Urinary bladder (tissue), 4 donors: ENCODE results near the gene ABTB1. TPM values are rescaled to one million over a fixed set of nuclear protein-coding genes. Genes with fewer than 3 reads are reported as not detected.

Experiments used
- DNase-seq: peaks from one replicate; pipeline ENCODE4 v3.0.0-alpha.2; 2015; ENCODE audit errors: extremely low spot score
- H3K27ac ChIP-seq: one replicate; pipeline ENCODE4 v1.5.1; 2013; ENCODE audit warnings: low read depth, mild to moderate bottlenecking, moderate library complexity
- H3K36me3 ChIP-seq: one replicate; pipeline ENCODE4 v1.6.1; 2013; ENCODE audit warnings: mild to moderate bottlenecking, moderate library complexity; ENCODE audit not compliant: insufficient read depth
- H3K4me1 ChIP-seq: one replicate; pipeline ENCODE4 v1.6.1; 2013; ENCODE audit warnings: mild to moderate bottlenecking, moderate library complexity; ENCODE audit not compliant: insufficient read depth
- H3K4me3 ChIP-seq: one replicate; pipeline ENCODE4 v1.5.1; 2013; ENCODE audit warnings: low read depth, low read length
- WGBS: extraction: QIAGEN DNeasy Blood & Tissue Kit; methylation state at CpG from one replicate; pipeline ENCODE4 v1.1.7; 2013; 5-methylcytosine and 5-hydroxymethylcytosine counted together
- polyA plus RNA-seq: library from polyadenylated mRNA; stranded (reverse); fragments of 200-250 nt; gene quantifications from one replicate; pipeline ENCODE4 v1.2.3, GENCODE V29; 2013
- total RNA-seq: library from RNA; depleted of rRNA; stranded (reverse); fragments of >200 nt; gene quantifications from one replicate; pipeline ENCODE4 v1.2.3, GENCODE V29; 2014
- donor health status: healthy with polysubstance abuse.
- donor health status: healthy.

ABTB1 gene
- total and polyA plus RNA-seq, 2 donors, result 11.4 to 76.6 TPM

DNA sequence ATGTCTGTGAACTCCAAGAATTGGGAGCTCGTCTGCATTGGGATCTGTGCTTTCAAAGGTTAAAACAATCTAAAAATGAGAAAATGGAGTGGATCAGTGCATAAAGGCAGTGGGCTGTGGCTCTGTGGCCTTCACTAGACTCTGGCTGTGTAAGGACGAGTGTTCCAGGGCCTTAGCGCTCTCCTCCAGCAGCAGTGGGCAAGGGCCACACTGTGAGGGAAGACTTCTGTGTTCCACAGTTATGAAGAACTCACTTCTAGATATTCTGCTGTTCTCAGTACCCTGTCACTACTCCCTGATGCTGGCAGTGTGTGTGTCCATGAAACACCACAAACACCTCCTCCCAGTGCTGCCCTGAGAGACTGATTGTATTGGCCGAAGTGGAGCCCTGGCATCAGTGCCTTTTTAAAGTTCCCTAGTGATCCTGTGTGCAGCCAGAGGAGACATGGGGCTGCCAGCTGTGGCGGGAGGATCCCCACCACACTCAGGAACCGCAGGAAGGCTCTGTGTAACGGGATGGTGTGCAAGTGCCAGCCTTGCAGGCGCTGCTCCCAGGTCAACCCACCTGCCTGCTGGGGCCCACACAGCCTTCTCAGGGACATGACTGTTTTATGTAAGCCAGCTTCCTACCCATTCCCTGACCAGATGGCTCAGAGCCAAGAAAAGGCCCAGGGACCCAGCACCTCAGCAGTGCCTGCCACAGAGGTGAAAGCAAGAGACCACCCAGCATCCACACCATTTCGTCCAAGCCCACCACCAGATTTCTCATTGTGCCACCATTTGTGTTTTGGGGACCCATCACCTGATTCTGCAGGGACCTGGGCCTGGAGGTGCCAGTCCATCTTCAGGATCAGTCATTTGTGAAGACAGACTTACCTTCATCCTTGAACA, 40.4 kb downstream of the ABTB1 start:
- 78% methylated on average over 9 of the region's 9 CpGs for WGBS
- DNase-seq, result no peak
- no peak overlapping the region for H3K4me3 ChIP-seq

DNA sequence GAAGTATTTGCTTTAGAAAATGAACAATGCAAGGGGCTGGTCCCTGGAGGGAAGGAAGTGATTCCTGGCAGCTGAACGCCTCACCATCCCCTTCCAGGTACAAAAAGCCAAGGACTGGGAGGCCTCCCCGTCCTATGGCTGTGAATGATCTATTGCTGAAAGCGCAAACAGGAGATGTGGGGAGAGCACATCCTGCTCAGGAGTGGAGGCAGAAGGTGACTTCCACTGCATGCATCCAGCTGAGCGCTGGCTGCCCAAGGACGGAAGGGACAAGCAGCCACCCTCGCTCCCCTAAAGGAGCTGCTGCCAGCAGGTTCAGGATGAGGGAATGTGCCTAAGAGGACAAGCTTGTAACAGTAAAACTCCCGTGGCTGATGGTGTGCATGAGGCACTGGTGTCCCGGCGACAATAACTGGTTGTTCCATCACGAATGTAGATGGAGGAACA, 41.4 kb downstream of the ABTB1 start:
- WGBS, result 81% methylated on average over 10 of the region's 10 CpGs
- no peak overlapping the region for H3K27ac ChIP-seq
- H3K4me1 ChIP-seq, result no peaks in the 10 kb centered on the region
- DNase-seq, result no peak
- H3K36me3 ChIP-seq, result no peaks in the 10 kb centered on the region
- H3K4me3 ChIP-seq, result no peak overlapping the region

More for the DNA sequence above, 40.4 kb downstream of the ABTB1 start:
- H3K27ac ChIP-seq, result no peak overlapping the region
- H3K36me3 ChIP-seq, result no peaks in the 10 kb centered on the region
- H3K4me1 ChIP-seq, result no peaks in the 10 kb centered on the region

DNA sequence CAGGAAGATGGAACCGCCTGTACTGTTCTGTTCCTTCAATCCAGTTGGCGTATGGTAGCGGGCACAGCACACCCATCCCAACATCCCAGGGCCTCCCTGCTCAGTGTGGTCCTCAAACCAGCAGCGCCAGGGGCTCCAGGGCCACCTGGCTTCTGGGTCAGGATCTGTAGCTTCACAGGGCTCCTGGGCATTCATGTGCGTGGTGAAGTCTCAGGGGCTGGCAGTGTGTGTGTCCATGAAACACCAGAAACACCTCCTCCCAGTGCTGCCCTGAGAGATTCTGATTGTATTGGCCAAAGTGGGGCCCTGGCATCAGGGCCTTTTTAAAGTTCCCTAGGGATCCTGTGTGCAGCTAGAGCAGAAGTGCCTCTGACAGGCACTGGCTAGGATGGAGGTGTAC, 42.1 kb downstream of the ABTB1 start:
- no peaks in the 10 kb centered on the region for H3K36me3 ChIP-seq
- 96% methylated on average over 5 of the region's 5 CpGs for WGBS
- H3K27ac ChIP-seq, result no peak overlapping the region
- no peak for DNase-seq
- H3K4me3 ChIP-seq, result no peak overlapping the region
- H3K4me1 ChIP-seq, result no peaks in the 10 kb centered on the region

DNA sequence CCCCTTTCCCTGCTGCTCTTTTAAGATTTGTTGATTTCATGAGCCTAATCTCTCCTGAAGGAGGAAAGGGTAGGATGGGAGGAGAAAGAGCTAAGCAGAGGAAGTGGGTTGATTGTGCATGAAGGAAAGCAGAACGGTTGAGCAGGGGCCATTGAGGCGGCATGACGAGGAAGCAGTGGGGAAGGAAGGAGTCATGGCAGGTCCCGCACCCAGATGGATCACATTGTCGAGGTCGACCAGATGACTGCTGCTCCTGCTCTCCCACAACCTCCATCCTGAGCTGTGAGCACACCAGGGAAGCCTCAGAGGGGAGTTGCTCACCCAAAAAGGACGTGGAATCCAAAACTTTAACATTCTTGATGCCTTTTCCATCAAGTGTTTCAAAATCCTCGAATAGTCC, 42.8 kb downstream of the ABTB1 start:
- Histone ChIP-seq H3K4me1 (no peaks in the 10 kb centered on the region), H3K4me3 (no peak overlapping the region), H3K36me3 (no peaks in the 10 kb centered on the region), H3K27ac (no peak overlapping the region)
- no peak for DNase-seq
- WGBS, result 71% methylated on average over 8 of the region's 8 CpGs

DNA sequence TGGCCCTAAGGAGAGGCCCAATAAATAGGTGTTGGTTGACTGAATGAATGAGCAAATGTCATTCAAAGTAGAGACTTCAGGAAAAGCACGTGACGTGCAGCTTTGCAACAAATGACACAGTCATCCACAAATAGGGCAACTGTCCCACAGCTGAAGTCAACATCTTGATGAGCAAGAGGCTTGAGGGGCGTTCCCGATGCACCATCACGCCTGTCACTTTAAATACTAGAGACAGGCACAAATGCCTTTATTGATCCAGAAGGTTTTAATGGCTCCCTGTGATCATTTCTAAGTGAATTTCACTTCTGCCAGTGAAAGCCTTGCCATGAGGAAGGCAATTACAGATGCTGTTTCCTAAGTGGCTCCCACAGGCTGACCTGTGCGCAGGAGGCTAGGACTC, 43.6 kb downstream of the ABTB1 start:
- no peak for DNase-seq
- H3K27ac ChIP-seq, result no peak overlapping the region
- no peaks in the 10 kb centered on the region for H3K4me1 ChIP-seq
- 98% methylated on average over 6 of the region's 6 CpGs for WGBS
- no peak overlapping the region for H3K4me3 ChIP-seq
- no peaks in the 10 kb centered on the region for H3K36me3 ChIP-seq

DNA sequence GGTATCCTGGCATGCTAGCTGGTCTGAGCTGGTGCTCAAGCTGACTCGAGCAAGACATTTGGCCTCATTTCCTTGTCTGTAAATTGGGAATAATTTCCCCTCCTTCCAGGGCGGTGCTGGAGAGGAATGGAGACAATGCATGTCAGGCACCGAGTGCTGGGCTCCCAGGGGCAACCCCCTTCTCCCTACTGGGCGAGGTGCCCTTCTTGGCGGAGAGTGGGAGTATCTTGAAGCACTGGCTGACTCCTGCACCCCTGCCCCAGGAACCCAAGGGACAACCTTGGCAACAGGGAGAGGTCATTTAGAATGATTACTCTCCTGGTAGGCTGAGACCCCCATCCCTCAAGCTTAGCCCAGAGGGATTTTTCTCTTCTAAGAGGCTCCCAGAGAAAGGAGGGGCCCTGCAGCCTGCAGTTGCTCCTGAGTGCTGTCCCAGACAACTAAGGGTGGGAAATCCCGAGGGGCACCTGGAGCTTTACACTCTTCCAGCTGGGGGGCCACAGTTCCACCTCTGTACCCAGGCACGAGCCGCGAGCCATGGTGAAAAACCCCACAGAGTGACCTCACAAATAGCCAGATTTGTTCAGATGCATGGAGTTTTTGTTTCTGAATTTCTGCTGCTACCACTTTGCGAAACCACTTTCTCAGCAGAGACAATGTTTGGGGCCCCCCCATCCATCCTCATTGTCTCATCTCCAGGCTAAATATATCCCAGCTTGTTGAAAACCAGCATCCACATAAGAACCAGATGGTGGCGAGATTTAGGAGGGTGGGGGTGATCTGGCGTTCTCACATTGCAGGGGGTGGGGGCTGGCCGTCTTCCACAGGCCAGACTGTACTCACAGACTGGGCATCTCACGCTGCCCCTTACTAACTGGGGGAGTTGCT, 44.8 kb downstream of the ABTB1 start:
- DNase-seq, result no peak
- WGBS, result 68% methylated on average over 14 of the region's 14 CpGs
- no peaks in the 10 kb centered on the region for H3K4me1 ChIP-seq
- H3K27ac ChIP-seq, result no peak overlapping the region
- H3K4me3 ChIP-seq, result no peak overlapping the region
- no peaks in the 10 kb centered on the region for H3K36me3 ChIP-seq

DNA sequence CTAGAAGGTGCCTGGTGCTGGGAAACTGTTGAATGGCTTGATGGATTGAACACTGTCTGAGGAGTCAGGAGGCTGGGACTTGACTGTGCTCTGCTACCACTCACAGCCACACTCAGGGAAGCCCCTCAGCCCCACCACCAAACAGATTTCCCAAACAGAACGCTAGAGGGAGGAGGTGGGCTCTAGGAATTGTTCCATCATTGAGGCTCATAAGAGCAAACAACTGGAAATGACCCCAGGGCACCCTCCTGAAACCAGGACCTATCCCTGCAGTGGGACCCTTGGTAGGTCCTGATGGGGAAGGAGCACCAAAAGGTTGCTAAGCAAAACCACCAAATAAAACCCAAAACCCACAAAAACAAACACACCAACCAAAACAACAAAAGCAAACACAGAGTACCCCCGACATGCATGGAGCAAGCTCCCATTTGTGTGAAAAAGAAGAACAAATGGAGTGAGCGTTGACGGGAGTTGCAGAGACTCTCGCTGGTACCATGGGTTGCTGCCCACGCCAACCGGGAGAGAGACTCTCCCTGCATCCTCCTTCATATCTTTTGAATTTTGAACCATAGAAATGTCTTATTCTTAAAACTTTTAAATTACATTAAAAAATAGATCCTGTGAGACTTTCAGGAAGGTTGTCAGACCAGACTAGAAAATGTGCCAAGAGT, 45.6 kb downstream of the ABTB1 start:
- WGBS, result 83% methylated on average over 7 of the region's 7 CpGs
- Histone ChIP-seq H3K4me1 (no peaks in the 10 kb centered on the region), H3K36me3 (no peaks in the 10 kb centered on the region), H3K27ac (no peak overlapping the region), H3K4me3 (no peak overlapping the region)
- no peak for DNase-seq

DNA sequence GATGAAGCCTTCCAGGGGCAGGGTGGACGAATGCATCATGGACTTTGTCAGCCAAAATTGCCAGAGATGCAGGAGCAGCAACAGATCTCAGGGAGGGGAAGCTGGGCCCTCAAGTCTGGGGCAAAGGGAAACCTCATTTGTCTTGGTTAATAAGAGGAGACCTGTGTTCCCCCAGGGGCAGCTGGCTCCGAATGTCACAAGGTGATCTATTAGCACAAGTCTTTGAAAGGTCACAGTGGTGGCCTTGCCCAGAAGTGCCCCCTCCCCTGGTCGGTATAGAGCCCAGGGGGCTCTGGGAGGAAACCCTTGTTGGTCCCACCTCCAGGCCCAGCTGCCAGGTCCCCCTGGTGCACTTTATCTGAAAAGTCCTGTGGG, 46.2 kb downstream of the ABTB1 start:
- no peaks in the 10 kb centered on the region for H3K4me1 ChIP-seq
- WGBS, result 56% methylated on average over 3 of the region's 3 CpGs
- no peak for DNase-seq
- H3K36me3 ChIP-seq, result no peaks in the 10 kb centered on the region
- H3K27ac ChIP-seq, result no peak overlapping the region
- no peak overlapping the region for H3K4me3 ChIP-seq

DNA sequence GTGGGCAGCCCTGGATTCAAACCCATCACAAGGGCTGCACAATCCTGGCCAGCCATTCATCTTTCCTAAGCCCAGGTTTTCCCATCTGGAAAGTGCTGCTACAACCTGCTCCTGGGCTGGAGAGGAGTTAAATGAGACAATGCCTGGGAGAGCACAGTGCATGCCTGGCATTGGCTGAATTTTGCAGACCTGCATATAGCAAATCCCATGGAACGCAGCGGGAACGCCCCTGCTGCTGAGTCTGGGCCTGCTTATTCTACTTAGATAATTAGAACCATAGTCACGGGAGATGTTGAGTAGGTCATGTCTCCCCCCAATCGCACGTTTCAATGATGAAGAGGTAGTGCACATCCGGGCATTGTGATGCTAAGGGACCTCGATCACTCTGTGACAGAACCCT, 46.6 kb downstream of the ABTB1 start:
- Histone ChIP-seq H3K4me3 (no peak overlapping the region), H3K36me3 (no peaks in the 10 kb centered on the region), H3K4me1 (no peaks in the 10 kb centered on the region), H3K27ac (no peak overlapping the region)
- no peak for DNase-seq
- WGBS, result 95% methylated on average over 8 of the region's 8 CpGs

DNA sequence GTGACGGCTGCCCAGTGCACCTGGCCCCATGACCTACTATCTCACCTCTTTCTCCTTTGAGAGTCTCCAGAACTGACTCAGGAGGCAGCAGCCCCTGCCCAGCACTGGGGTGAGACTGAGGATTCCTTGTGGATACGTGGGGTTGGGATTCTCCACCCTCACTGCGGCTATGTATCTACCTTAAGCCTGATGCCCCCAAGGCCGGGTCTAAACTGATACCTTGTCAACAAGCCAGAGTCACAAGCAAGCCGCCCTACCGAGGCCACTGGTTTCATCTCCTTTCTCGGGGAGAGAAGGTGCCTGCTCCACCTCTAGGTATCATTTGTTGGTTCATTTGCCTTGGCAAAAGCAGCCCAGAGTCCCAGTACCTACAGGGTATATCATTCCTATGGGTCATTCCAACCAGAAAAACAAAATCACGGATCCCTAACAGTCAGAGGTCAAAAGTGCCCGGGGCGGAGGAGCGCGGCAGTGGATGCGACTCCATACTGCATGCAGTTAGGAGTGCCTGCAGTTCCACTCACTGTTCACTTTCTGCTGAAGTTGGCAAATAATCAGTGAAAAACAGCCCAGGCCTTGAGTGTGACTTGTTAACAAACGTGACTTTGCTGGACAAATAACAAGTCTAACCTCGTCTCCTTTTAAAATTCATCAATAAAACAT, 47.5 kb downstream of the ABTB1 start:
- DNase-seq, result no peak
- H3K4me3 ChIP-seq, result no peak overlapping the region
- WGBS, result 91% methylated on average over 15 of the region's 15 CpGs
- H3K4me1 ChIP-seq, result no peaks in the 10 kb centered on the region
- no peaks in the 10 kb centered on the region for H3K36me3 ChIP-seq
- H3K27ac ChIP-seq, result no peak overlapping the region

DNA sequence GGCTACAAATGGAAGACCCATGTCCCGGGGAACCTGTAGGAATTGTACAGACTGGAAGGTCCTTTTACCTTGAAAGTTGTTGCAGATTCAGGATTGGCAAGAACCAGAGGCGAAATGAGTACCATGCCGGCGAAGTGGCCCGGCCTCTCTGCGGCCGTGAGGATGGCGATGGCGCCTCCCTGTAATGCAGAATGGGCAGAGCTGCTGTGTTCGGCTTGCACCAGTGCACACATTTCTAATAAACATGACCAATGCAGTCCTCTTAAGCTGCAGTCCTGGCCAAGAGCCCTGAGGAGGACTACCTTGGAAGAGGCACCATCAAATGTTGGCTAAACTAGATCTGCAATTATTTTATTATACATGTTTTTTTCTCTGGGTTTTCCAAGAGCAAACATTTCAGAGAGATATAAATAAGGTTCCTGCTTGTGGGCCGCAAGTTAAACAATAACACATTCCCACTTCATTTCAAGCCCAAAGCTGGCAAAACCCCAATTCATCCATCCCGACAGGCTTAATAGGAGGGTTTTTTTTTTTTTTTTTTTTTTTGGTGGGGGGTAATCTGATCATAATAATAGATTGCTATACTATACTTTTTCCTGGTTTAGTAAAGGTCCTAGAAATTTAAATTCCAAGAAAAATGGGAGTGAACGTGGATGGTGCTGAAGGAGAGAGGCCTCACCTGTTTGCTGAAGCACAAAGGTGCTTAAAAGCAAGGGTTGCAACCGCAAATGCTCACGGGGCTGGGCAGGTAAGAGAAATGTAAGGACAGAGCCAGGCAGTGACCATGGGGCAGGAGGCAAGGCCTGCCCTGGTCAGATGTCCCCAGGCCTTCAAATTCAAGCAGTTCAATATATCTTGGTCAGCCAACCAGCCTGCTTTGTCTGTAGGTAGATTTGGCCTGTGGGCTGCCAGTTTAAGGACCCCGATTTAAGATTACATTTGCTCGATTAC, 48.5 kb downstream of the ABTB1 start:
- H3K4me3 ChIP-seq, result no peak overlapping the region
- H3K36me3 ChIP-seq, result no peaks in the 10 kb centered on the region
- H3K27ac ChIP-seq, result no peak overlapping the region
- no peaks in the 10 kb centered on the region for H3K4me1 ChIP-seq
- WGBS, result 83% methylated on average over 17 of the region's 17 CpGs
- DNase-seq, result no peak

DNA sequence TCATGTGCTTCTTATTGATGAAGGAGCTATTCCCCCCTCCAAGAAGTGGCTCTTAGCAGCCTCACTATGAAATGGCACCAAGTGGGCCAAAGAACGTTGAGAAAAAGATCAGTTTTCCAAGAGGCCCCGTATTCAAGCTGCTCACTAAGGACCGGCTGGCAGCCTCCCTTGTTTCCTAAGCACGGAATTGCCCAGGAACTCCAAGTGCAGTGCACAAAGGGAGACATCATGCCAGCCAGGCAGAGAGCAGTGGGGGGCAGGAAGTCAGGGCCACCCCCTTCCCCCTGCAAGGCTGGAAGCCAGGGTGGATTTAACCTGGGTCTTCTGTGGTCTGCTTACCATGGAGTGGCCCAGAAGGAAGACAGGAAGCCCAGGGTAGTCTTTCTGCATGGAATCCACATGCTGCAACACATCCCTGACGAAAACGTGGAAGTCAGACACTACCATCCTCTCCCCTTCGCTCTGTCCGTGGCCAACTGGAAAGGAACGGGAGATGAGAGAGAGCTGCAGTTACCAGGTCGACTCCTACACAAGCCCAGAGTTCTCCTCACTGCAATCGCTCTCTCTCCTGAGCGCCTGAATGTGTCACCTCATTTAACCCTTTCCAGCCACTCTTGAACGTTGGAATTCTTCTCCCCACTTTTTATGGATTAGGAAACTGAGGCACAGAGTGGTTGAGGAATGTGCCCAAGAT, 49.5 kb downstream of the ABTB1 start:
- Histone ChIP-seq H3K36me3 (no peaks in the 10 kb centered on the region), H3K4me3 (no peak overlapping the region), H3K4me1 (no peaks in the 10 kb centered on the region), H3K27ac (peak overlapping the region; percentile 13)
- 57% methylated on average over 13 of the region's 13 CpGs for WGBS
- DNase-seq, result no peak
